ENCODE results near the gene ATP5F1C.

The ATP5F1C gene

DNA sequence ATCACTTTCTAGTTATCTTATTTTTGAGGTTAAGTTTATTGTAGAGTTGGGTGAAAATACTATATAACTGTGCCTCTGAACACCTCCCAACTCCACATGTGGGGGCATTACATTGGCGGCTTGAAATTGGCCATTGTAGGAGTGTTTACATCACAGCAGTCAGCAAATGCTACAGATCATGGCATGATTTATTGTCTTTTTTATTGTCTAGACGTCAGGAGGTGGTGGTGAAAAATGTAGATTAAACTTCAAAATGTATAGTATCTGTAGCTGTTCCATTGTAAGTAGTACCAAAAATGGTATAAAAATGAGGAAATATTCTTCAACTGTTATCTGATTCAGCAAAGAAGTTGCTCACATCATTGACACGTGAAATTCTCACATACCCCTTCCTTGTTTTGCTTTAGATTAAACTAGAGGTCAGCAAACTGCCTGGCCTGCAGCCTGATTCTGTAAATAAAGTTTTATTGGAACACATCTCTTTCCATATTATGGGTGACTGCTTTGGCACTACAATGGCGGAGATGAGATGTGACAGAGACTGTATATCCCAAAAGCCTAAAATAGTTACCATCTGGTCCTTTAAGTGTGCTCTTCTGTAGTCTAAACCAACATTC is 65.4 kb downstream of the ATP5F1C start:
- no peak for DNase-seq

DNA sequence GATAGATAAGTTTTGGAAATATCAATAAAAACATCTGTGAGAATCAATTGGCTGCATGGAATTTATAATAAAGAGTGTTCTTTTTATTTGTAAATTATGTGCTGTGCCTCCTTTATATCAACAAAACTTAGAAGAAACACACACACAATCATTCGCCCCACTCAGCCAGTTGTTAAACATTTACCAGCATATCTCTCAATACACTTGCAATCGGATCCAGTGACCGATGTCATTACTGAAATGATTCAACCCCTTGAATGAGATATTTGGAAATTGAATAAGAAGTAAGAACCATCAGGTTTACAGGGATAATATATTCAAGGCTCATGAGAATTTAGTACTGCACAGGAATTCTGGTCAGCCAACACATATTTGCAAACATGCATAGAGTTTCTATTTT is 65.9 kb downstream of the ATP5F1C start:
- no peak for DNase-seq

- DNase-seq = no peak
Observed at GRCh38 chr10:7855205-7855604, 67.2 kb downstream of the ATP5F1C start.

DNA sequence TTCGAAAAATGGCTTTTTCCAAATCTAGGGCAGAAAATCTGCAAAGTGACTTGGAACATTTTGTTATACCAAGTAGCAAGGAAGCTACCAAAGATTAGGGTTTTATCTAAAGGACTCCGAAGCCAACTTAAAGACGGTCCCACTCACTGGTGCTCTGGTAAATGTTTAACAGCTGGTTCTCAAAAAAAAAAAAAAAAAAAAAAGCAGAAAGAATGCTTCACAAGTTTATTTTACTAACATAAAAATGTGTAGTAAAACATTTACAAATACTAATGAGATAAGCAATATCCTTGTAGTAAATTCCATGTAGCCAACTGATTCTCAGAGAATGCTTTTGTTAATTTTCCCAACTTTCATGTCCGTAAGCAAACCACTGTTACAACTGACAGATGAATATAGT is 68.7 kb downstream of the ATP5F1C start:
- DNase-seq = no peak

DNA sequence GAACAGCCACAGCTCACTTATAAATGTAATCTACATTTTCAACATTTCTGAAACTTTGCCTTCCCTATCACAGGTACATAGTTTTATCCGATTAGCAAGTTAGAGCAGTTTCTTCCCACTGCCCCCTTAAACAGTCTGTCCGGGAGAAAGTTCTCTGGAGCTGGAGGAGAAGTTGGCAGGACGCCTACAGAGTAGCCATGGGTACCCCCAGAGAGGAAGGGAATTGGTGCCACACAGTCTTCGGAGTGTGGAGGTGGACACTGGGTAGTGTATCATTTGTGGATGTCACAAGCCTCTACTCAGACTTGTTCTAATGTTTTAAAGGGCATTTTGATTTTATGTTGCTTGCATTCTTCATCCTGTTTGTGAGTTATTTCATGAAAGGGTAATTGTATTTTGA is 69.3 kb downstream of the ATP5F1C start:
- no peak for DNase-seq
